ENCODE results near the gene PIGU.

The PIGU gene

DNA sequence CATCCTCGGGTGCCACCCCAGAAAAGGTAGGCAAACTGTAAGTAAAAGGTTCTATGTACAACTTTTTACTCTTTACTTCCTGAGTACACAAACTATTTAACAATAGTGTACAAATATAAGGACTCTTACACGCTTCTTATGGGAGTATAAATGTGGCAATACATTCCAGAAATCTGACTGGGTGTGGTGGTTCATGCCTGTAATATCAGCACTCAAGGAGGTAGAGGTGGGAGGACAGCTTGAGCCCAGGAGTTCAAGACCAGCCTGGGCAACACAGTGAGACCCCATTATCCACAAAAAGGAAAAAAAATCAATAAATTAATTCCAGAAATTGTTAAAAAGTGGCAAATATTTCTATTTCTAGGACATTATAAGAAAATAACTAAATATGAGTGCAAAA lies 48.9 kb downstream of the PIGU start:
- TF ChIP-seq, protein P1, sequence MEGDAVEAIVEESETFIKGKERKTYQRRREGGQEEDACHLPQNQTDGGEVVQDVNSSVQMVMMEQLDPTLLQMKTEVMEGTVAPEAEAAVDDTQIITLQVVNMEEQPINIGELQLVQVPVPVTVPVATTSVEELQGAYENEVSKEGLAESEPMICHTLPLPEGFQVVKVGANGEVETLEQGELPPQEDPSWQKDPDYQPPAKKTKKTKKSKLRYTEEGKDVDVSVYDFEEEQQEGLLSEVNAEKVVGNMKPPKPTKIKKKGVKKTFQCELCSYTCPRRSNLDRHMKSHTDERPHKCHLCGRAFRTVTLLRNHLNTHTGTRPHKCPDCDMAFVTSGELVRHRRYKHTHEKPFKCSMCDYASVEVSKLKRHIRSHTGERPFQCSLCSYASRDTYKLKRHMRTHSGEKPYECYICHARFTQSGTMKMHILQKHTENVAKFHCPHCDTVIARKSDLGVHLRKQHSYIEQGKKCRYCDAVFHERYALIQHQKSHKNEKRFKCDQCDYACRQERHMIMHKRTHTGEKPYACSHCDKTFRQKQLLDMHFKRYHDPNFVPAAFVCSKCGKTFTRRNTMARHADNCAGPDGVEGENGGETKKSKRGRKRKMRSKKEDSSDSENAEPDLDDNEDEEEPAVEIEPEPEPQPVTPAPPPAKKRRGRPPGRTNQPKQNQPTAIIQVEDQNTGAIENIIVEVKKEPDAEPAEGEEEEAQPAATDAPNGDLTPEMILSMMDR (IDR thresholded peaks at IDR 0.05; ENCODE audit: low read depth, low read length, missing control alignments), result no peak
- H3K4me3 ChIP-seq (ENCODE audit: low read depth, low read length), result no peak overlapping the region
- no peak for DNase-seq (ENCODE audit: low read depth)

- TF ChIP-seq, protein P1 (IDR thresholded peaks at IDR 0.05; ENCODE audit: low read depth, low read length, missing control alignments), result no peak
- DNase-seq (ENCODE audit: low read depth), result no peak
- H3K4me3 ChIP-seq (ENCODE audit: low read depth, low read length), result no peak overlapping the region
Observed at GRCh38 chr20:34627458-34627857, 49.4 kb downstream of the PIGU start.

DNA sequence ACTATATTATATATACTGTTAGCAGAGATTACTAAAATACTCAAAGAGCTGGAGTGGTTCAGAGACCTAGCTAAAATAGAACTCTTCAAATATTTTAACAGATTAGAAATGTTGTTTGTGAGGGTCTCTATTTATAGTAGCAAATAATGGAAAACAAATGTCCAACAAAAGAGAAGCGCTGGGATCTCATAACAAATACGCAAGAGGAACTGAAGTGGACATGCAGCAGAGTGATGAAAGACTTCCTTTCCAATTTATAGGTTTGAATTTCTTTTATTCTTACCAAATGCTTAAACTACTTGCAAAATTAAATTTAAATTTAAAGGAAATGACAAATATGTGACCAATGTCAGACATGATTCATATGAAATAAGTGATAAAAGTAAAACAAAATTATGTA lies 49.9 kb downstream of the PIGU start:
- TF ChIP-seq, protein P1 (IDR thresholded peaks at IDR 0.05; ENCODE audit: low read depth, low read length, missing control alignments), result no peak
- H3K4me3 ChIP-seq (ENCODE audit: low read depth, low read length), result no peak overlapping the region
- DNase-seq (ENCODE audit: low read depth), result no peak

- DNase-seq (ENCODE audit: low read depth), result no peak
- TF ChIP-seq, protein P1 (IDR thresholded peaks at IDR 0.05; ENCODE audit: low read depth, low read length, missing control alignments), result no peak
- no peak overlapping the region for H3K4me3 ChIP-seq (ENCODE audit: low read depth, low read length)
Observed at GRCh38 chr20:34624629-34625028, 52.3 kb downstream of the PIGU start.

GRCh38 chr20:34622821-34623451 lies 54.0 kb downstream of the PIGU start:
- DNase-seq (ENCODE audit: low read depth), result no peak
- TF ChIP-seq, protein P1 (IDR thresholded peaks at IDR 0.05; ENCODE audit: low read depth, low read length, missing control alignments), result no peak
- H3K4me3 ChIP-seq (ENCODE audit: low read depth, low read length), result no peak overlapping the region

DNA sequence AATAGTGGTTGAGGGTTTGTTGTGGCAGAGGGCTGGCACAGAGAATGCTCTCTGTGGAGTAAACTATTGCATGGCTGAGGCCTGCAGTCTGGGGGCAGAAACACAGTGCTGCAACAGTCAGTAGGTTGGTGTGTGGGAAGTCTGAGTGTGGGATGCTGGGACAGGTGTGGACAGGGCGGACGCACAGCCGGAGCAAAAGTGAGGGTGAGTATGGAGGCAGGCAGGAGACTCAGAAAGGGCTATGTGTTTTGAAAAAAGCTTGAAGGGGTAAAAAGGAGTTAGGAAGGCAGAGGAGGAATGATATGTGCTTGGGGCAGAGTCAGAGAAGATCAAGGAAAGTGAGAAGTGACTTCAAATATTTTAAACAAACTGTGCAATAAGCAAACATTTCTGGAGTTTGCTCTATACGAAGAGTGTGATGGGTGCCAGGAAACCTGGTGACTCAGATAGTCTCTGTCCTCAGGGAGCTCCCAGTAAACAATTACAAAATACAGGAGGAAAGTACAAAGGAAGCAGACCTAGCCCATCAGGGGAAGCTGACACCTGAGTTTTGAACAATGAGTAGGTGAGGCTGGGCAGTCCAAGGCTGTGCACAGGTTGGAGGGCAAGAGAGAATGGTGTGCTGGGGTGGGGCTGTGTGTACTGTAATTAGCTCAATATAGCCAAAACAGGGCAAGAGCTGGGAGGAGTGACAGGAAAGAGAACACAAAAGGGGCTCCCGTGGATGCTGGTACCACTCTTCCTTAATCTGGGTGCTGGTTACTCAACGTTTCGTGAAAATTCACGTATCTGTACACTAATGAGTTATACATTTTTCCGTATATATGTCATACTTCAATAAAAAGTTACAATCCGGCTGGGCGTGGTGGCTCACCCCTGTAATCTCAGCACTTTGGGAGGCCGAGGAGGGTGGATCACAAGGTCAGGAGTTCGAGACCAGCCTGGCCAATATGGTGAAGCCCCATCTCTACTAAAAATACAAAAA lies 55.2 kb downstream of the PIGU start:
- TF ChIP-seq, protein P1 (IDR thresholded peaks at IDR 0.05; ENCODE audit: low read depth, low read length, missing control alignments), result no peak
- no peak for DNase-seq (ENCODE audit: low read depth)
- no peak overlapping the region for H3K4me3 ChIP-seq (ENCODE audit: low read depth, low read length)
